ENCODE results near the gene PMPCA.

Gene PMPCA

GRCh38 chr9:136472640-136473353, 62.3 kb downstream of the PMPCA start:
- Histone ChIP-seq H3K27ac (ENCODE audit: extremely low read depth, low read depth, low read length) (peak overlapping the region; percentile 0; the same call in 1 of the 2 replicates), H3K4me1 (ENCODE audit: control insufficient read depth, insufficient read depth, low read length) (no peaks in the 10 kb centered on the region), H3K9me3 (ENCODE audit: control insufficient read depth, insufficient read depth, low read depth, low read length) (no peaks in the 10 kb centered on the region), H3K36me3 (ENCODE audit: control insufficient read depth in 2 of 2, insufficient read depth in 1 of 2, low read length in 2 of 2) (peaks cover 7 to 99% of the 10 kb centered on the region in 2 experiments; a peak in 2 of 3 replicates), H3K4me3 (ENCODE audit: low read depth, low read length) (no peak overlapping the region)
- ChIA-PET CTCF (interaction anchor here (1.1 to 4.1 kb wide), 2 partner anchors 32 to 33 kb away, joined by 5 to 17 read pairs; partner anchors contain the start of gene INPP5E), POLR2A (no interaction called here)
- no peak for TF ChIP-seq ZNF404 (tag by site-specific recombination; IDR thresholded peaks at IDR 0.05)
- no peak for TF ChIP-seq WT1 (tag by site-specific recombination; IDR thresholded peaks at IDR 0.05)
- TF ChIP-seq, protein P1, sequence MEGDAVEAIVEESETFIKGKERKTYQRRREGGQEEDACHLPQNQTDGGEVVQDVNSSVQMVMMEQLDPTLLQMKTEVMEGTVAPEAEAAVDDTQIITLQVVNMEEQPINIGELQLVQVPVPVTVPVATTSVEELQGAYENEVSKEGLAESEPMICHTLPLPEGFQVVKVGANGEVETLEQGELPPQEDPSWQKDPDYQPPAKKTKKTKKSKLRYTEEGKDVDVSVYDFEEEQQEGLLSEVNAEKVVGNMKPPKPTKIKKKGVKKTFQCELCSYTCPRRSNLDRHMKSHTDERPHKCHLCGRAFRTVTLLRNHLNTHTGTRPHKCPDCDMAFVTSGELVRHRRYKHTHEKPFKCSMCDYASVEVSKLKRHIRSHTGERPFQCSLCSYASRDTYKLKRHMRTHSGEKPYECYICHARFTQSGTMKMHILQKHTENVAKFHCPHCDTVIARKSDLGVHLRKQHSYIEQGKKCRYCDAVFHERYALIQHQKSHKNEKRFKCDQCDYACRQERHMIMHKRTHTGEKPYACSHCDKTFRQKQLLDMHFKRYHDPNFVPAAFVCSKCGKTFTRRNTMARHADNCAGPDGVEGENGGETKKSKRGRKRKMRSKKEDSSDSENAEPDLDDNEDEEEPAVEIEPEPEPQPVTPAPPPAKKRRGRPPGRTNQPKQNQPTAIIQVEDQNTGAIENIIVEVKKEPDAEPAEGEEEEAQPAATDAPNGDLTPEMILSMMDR (tag by site-specific recombination; IDR thresholded peaks at IDR 0.05) = no peak
- TF ChIP-seq ZNF658 (tag by site-specific recombination; IDR thresholded peaks at IDR 0.05) = no peak
- no peak for TF ChIP-seq ZNF239 (tag by site-specific recombination; IDR thresholded peaks at IDR 0.05)
- TF ChIP-seq, protein P2, sequence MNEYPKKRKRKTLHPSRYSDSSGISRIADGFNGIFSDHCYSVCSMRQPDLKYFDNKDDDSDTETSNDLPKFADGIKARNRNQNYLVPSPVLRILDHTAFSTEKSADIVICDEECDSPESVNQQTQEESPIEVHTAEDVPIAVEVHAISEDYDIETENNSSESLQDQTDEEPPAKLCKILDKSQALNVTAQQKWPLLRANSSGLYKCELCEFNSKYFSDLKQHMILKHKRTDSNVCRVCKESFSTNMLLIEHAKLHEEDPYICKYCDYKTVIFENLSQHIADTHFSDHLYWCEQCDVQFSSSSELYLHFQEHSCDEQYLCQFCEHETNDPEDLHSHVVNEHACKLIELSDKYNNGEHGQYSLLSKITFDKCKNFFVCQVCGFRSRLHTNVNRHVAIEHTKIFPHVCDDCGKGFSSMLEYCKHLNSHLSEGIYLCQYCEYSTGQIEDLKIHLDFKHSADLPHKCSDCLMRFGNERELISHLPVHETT (tag by site-specific recombination; IDR thresholded peaks at IDR 0.05) = no peak
- no peak for TF ChIP-seq SALL2 (tag by site-specific recombination; IDR thresholded peaks at IDR 0.05; ENCODE audit: borderline replicate concordance)
- TF ChIP-seq ZNF530 (tag by site-specific recombination; IDR thresholded peaks at IDR 0.05; ENCODE audit: low read depth) = no peak
- TF ChIP-seq ZFP3 (tag by site-specific recombination; IDR thresholded peaks at IDR 0.05; ENCODE audit: low read depth) = no peak
- no peak for TF ChIP-seq SP7 (tag by site-specific recombination; IDR thresholded peaks at IDR 0.05)
- TF ChIP-seq ZNF26 (tag by site-specific recombination; IDR thresholded peaks at IDR 0.05) = no peak

DNA sequence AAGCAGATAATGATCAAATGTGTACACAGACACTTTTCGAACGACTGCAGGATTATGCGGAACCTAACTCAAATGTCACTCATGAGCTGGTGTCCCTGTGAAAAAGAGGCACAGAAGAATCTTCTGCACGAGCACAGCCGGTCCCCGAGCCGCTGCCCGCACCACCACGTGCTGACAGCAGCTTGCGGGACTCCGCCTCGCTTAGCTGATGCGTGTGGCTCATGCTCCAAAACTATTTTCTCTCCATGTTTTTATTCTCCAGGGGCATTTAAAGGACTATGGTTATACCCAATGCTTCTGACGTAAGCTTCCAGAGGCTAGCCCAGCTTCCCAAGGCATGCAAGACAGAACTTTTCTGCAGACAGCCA, 62.9 kb downstream of the PMPCA start:
- H3K36me3 ChIP-seq (ENCODE audit: control insufficient read depth in 2 of 2, insufficient read depth in 1 of 2, low read length in 2 of 2) = peaks cover 7 to 99% of the 10 kb centered on the region in 2 experiments; a peak in 2 of 3 replicates
- CTCF ChIA-PET = interaction anchor here (4.1 kb wide), 1 partner anchor 34 kb away, joined by 17 read pairs; the partner anchor contains the start of gene INPP5E
- no peaks in the 10 kb centered on the region for H3K9me3 ChIP-seq (ENCODE audit: control insufficient read depth, insufficient read depth, low read depth, low read length)
- no peak overlapping the region for H3K4me3 ChIP-seq (ENCODE audit: low read depth, low read length)
- no peaks in the 10 kb centered on the region for H3K4me1 ChIP-seq (ENCODE audit: control insufficient read depth, insufficient read depth, low read length)
- no peak overlapping the region for H3K27ac ChIP-seq (ENCODE audit: extremely low read depth, low read depth, low read length)
- TF ChIP-seq REPIN1 (tag by site-specific recombination; IDR thresholded peaks at IDR 0.05; ENCODE audit: low read depth) (no peak), ZNF138 (tag by site-specific recombination; IDR thresholded peaks at IDR 0.05; ENCODE audit: borderline replicate concordance) (no peak), PRDM1 (tag by site-specific recombination; IDR thresholded peaks at IDR 0.05) (no peak), ZNF707 (tag by site-specific recombination; IDR thresholded peaks at IDR 0.05) (no peak), ZNF274 (IDR thresholded peaks at IDR 0.05; ENCODE audit: low read length) (no peak), ZNF274 (tag by site-specific recombination; IDR thresholded peaks at IDR 0.05; ENCODE audit: borderline replicate concordance) (no peak), ZSCAN30 (tag by site-specific recombination; IDR thresholded peaks at IDR 0.05) (no peak), ZXDB (tag by site-specific recombination; IDR thresholded peaks at IDR 0.05) (no peak), ZNF239 (tag by site-specific recombination; IDR thresholded peaks at IDR 0.05) (no peak), ZNF24 (tag by site-specific recombination; IDR thresholded peaks at IDR 0.05) (no peak), ZNF548 (tag by site-specific recombination; IDR thresholded peaks at IDR 0.05) (no peak), ZNF175 (tag by site-specific recombination; IDR thresholded peaks at IDR 0.05) (no peak), ZNF660 (tag by site-specific recombination; IDR thresholded peaks at IDR 0.05) (no peak), OVOL3 (tag by site-specific recombination; IDR thresholded peaks at IDR 0.05) (no peak), ZNF121 (tag by site-specific recombination; IDR thresholded peaks at IDR 0.05) (no peak), ZNF112 (tag by site-specific recombination; IDR thresholded peaks at IDR 0.05) (no peak), ZNF184 (tag by site-specific recombination; IDR thresholded peaks at IDR 0.05) (no peak), ZBTB8A (tag by site-specific recombination; IDR thresholded peaks at IDR 0.05) (no peak), ZNF266 (tag by site-specific recombination; IDR thresholded peaks at IDR 0.05; ENCODE audit: low read depth) (no peak), ZNF530 (tag by site-specific recombination; IDR thresholded peaks at IDR 0.05; ENCODE audit: low read depth) (no peak)
- TF ChIP-seq, protein P3, sequence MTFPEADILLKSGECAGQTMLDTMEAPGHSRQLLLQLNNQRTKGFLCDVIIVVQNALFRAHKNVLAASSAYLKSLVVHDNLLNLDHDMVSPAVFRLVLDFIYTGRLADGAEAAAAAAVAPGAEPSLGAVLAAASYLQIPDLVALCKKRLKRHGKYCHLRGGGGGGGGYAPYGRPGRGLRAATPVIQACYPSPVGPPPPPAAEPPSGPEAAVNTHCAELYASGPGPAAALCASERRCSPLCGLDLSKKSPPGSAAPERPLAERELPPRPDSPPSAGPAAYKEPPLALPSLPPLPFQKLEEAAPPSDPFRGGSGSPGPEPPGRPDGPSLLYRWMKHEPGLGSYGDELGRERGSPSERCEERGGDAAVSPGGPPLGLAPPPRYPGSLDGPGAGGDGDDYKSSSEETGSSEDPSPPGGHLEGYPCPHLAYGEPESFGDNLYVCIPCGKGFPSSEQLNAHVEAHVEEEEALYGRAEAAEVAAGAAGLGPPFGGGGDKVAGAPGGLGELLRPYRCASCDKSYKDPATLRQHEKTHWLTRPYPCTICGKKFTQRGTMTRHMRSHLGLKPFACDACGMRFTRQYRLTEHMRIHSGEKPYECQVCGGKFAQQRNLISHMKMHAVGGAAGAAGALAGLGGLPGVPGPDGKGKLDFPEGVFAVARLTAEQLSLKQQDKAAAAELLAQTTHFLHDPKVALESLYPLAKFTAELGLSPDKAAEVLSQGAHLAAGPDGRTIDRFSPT (tag by site-specific recombination; IDR thresholded peaks at IDR 0.05) = no peak
- POLR2A ChIA-PET = interaction anchor here (1.2 kb wide), 1 partner anchor 15 kb away, joined by 4 read pairs; no protein-coding TSS in a partner anchor
